Forelimb muscle (tissue), 1 donor: ENCODE data around the gene NCKAP5L. TPM values are rescaled to one million over a fixed set of nuclear protein-coding genes. Genes with fewer than 3 reads are reported as not detected.
A peak's percentile ranks its signal among the peaks of the same experiment; 100 is the strongest.
"Not testable (repeated sequence)": the region's sequence is repeated elsewhere in the genome, so short reads cannot be mapped to it uniquely, and the experiment has no call there.

Experiments
- DNase-seq: peaks from one replicate; pipeline ENCODE4 v3.0.0-alpha.2; 2013; ENCODE audit warnings: low read depth
- polyA plus RNA-seq: library from polyadenylated mRNA; unstranded; fragments of 120-200 nt; gene quantifications from one replicate; pipeline ENCODE4 v1.2.1, GENCODE V29; 2013; ENCODE audit not compliant: insufficient read length

Gene NCKAP5L
- polyA plus RNA-seq, 1 donor = 42.4 TPM

- DNase-seq = no peak
These were observed 50.1 kb downstream of the NCKAP5L start for GRCh38 chr12:49777800-49778748.

GRCh38 chr12:49777341-49777740 lies 50.9 kb downstream of the NCKAP5L start:
- DNase-seq = no peak

- DNase-seq = no peak
These were observed 51.4 kb downstream of the NCKAP5L start for GRCh38 chr12:49776858-49777257.

- no peak for DNase-seq
These were observed 51.8 kb downstream of the NCKAP5L start for GRCh38 chr12:49776413-49776812.

- DNase-seq = not testable (repeated sequence)
These were observed 55.1 kb downstream of the NCKAP5L start for GRCh38 chr12:49773102-49773501.

- no peak for DNase-seq
These were observed 60.9 kb downstream of the NCKAP5L start for GRCh38 chr12:49767333-49767732.

- no peak for DNase-seq
These were observed 62.1 kb downstream of the NCKAP5L start for GRCh38 chr12:49766115-49766455.

GRCh38 chr12:49764126-49764525 lies 64.1 kb downstream of the NCKAP5L start:
- no peak for DNase-seq

- DNase-seq = no peak
These were observed 65.1 kb downstream of the NCKAP5L start for GRCh38 chr12:49763006-49763591.

GRCh38 chr12:49762468-49762847 lies 65.8 kb downstream of the NCKAP5L start:
- no peak for DNase-seq

GRCh38 chr12:49761677-49762467 lies 66.3 kb downstream of the NCKAP5L start:
- no peak for DNase-seq

- no peak for DNase-seq
These were observed 77.2 kb downstream of the NCKAP5L start for GRCh38 chr12:49750996-49751393.

- no peak for DNase-seq
These were observed 77.9 kb downstream of the NCKAP5L start for GRCh38 chr12:49750027-49750995.

GRCh38 chr12:49748800-49749199 lies 79.4 kb downstream of the NCKAP5L start:
- no peak for DNase-seq

- DNase-seq = no peak
These were observed 79.9 kb downstream of the NCKAP5L start for GRCh38 chr12:49748306-49748705.

GRCh38 chr12:49744363-49744885 lies 83.8 kb downstream of the NCKAP5L start:
- DNase-seq = no peak

- peak; percentile 19 for DNase-seq
These were observed 86.2 kb downstream of the NCKAP5L start for GRCh38 chr12:49741882-49742620.
